GM23248 (cell line): ENCODE results near the gene LAMTOR2.

ENCODE experiments used
- EZH2 ChIP-seq: fragments of 200-600 bp; sonication (generic); IDR thresholded peaks from 2 replicates; pipeline ENCODE4 v1.6.1; 2018; ENCODE audit warnings: antibody characterized with exemption, mild to moderate bottlenecking; ENCODE audit not compliant: insufficient read depth, poor library complexity, severe bottlenecking
- EZH2phosphoT487 ChIP-seq: fragments of 200-600 bp; sonication (generic); IDR thresholded peaks from 2 replicates; pipeline ENCODE4 v1.6.1; 2018; ENCODE audit warnings: antibody characterized with exemption, moderate library complexity, mild to moderate bottlenecking, low read depth; ENCODE audit not compliant: insufficient read depth

DNA sequence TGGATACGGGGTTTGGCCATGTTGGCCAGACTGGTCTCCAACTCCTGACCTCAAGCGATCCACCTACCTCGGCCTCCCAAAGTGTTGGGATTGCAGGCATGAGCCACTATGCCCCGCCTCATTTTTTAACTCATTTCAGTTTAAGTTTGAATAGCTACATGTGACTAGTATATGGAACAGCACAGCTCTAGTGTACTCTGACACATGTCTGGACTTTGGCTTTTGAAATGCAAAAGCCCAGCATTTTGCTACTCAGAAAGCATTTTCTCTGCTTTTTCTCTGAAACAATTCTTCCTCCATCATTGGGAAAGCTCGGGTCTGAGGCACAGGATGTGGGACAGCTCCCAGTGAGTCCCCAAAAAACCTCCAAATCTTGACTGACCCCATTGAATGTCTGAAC lies 29.8 kb upstream of the LAMTOR2 start:
- TF ChIP-seq EZH2, result no peak
- no peak for TF ChIP-seq EZH2phosphoT487
